MCF 10A (cell line): ENCODE results near the gene KIF6. TPM values are rescaled to one million over a fixed set of nuclear protein-coding genes. Genes with fewer than 3 reads are reported as not detected.

Experiments used
- BruUV-seq: library from RNA; stranded (reverse); fragments of 400-500 nt; replicated peaks from 2 replicates; lab custom pipeline; 2021; lab: Mats Ljungman, UMichigan
- CTCF ChIA-PET: fragments of 300-600 bp; sonication (Branson Sonifier 250); formaldehyde crosslinking; extraction: SDS; loops from one replicate; lab custom pipeline; 2021; ENCODE audit warnings: antibody characterized with exemption, inconsistent platforms; lab: Yijun Ruan, JAX
- POLR2A ChIA-PET: fragments of 300-600, 350-650 bp; sonication (Branson Sonifier 250); formaldehyde crosslinking; extraction: SDS; loops from one replicate; lab custom pipeline; 2020; ENCODE audit warnings: antibody characterized with exemption, inconsistent platforms; lab: Yijun Ruan, JAX
- DNase-seq: peaks from one replicate; pipeline ENCODE4 v3.0.0-alpha.2; 2018; ENCODE audit not compliant: unreplicated experiment
- H3K27ac Mint-ChIP-seq: one replicate; pipeline ENCODE4 v1.8.0; 2022; ENCODE audit warnings: mild to moderate bottlenecking, low read depth, mixed read lengths; ENCODE audit not compliant: unreplicated experiment
- H3K27me3 Mint-ChIP-seq: one replicate; pipeline ENCODE4 v1.8.0; 2022; ENCODE audit warnings: mixed read lengths; ENCODE audit not compliant: insufficient read depth, unreplicated experiment
- H3K36me3 Mint-ChIP-seq: one replicate; pipeline ENCODE4 v1.8.0; 2022; ENCODE audit warnings: mild to moderate bottlenecking, moderate library complexity, mixed read lengths; ENCODE audit not compliant: insufficient read depth, unreplicated experiment
- H3K4me1 Mint-ChIP-seq: one replicate; pipeline ENCODE4 v1.8.0; 2022; ENCODE audit warnings: mixed read lengths; ENCODE audit not compliant: insufficient read depth, unreplicated experiment
- H3K4me3 Mint-ChIP-seq: one replicate; pipeline ENCODE4 v1.8.0; 2022; ENCODE audit warnings: mild to moderate bottlenecking, moderate library complexity, mixed read lengths; ENCODE audit not compliant: unreplicated experiment
- H3K9me3 Mint-ChIP-seq: one replicate; pipeline ENCODE4 v1.8.0; 2022; ENCODE audit warnings: mixed read lengths; ENCODE audit not compliant: unreplicated experiment
- CTCF ChIP-seq: fragments of 200-600 bp; IDR thresholded peaks from one replicate; pipeline ENCODE4 v1.8.0; 2022; ENCODE audit warnings: antibody characterized with exemption, mild to moderate bottlenecking; ENCODE audit not compliant: unreplicated experiment
- intact Hi-C: fragments of 100-400 bp; cut with micrococcal nuclease; formaldehyde crosslinking; loops from 2 replicates; pipeline ENCODE4 v1.14.1; 2022
- total RNA-seq: library from RNA; stranded (reverse); gene quantifications from 2 replicates; pipeline ENCODE4 v1.2.3, GENCODE V29; 2022

KIF6 gene
- total RNA-seq, 1 experiment from 2014 or later = 0.91 TPM

DNA sequence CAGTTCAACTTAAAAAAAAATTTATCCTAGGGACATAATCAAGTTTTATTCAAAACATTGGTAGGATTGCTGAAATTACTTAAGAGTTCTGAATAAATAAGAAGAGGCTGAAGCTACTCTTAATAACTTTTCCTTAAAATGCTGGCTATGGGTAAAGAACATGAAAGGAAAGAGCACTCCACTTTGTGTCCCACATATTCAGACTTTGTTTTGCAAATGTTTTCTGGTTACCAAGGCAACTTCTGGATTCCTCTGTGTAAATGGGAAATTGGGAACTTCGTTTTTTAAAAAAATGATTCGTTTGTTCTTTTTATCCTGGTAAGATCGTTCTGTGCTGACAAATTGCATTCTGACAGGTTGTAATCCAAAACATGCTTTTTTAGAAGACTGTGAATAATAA, 115.0 kb downstream of the KIF6 start:
- Mint-ChIP-seq H3K27ac (no peak overlapping the region), H3K27me3 (no peaks in the 10 kb centered on the region), H3K36me3 (no peaks in the 10 kb centered on the region), H3K9me3 (no peaks in the 10 kb centered on the region), H3K4me1 (no peaks in the 10 kb centered on the region), H3K4me3 (no peak overlapping the region)
- ChIA-PET CTCF (interaction anchor here (0.7 kb wide), 1 partner anchor 512 kb away, joined by 3 read pairs; no protein-coding TSS in a partner anchor), POLR2A (no interaction called here)
- no peak for DNase-seq
- no TSS peak for BruUV-seq
- TF ChIP-seq CTCF = no peak
- intact Hi-C loops = no loop called here

GRCh38 chr6:39608652-39609345, 116.4 kb downstream of the KIF6 start:
- Mint-ChIP-seq H3K4me3 (no peak overlapping the region), H3K4me1 (no peaks in the 10 kb centered on the region), H3K27ac (no peak overlapping the region), H3K9me3 (no peaks in the 10 kb centered on the region), H3K36me3 (no peaks in the 10 kb centered on the region), H3K27me3 (no peaks in the 10 kb centered on the region)
- no peak for TF ChIP-seq CTCF
- no TSS peak for BruUV-seq
- CTCF ChIA-PET = no interaction called here
- DNase-seq = no peak
- POLR2A ChIA-PET = interaction anchor here (0.5 kb wide), 1 partner anchor 48 kb away, joined by 3 read pairs; no protein-coding TSS in a partner anchor
- intact Hi-C loops = no loop called here

GRCh38 chr6:39602601-39603519, 122.3 kb downstream of the KIF6 start:
- no peak for DNase-seq
- Mint-ChIP-seq H3K36me3 (no peaks in the 10 kb centered on the region), H3K4me1 (no peaks in the 10 kb centered on the region), H3K4me3 (no peak overlapping the region), H3K9me3 (no peaks in the 10 kb centered on the region), H3K27ac (no peak overlapping the region), H3K27me3 (peaks cover 11% of the 10 kb centered on the region)
- POLR2A ChIA-PET = no interaction called here
- BruUV-seq = no TSS peak
- CTCF ChIA-PET = interaction anchor here (1.2 kb wide), 1 partner anchor 20 kb away, joined by 5 read pairs; no protein-coding TSS in a partner anchor
- TF ChIP-seq CTCF = no peak
- intact Hi-C loops = no loop called here

DNA sequence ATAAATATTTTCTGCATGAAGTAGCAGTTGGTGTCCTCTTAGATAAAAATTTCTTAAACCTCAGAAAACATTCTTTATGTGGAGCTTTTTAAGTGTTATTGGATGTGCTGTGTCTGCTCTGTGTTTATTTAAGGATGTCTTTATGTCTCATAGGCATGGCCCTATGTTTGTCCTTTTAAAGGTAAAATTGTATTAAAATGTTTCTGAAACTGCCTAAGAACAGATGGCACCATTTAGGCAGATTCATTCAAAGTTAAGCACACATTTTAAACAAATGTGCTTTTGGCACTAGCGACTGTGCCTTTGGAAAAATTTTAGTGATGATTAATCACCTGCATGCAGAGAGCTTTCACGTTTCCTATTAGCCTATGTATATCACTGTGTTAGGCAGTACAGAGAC, 125.2 kb downstream of the KIF6 start:
- ChIA-PET CTCF (interaction anchor here (1.5 kb wide), 1 partner anchor 238 kb away, joined by 4 read pairs; no protein-coding TSS in a partner anchor), POLR2A (no interaction called here)
- Mint-ChIP-seq H3K9me3 (no peaks in the 10 kb centered on the region), H3K36me3 (no peaks in the 10 kb centered on the region), H3K27ac (no peak overlapping the region), H3K27me3 (peaks cover 11% of the 10 kb centered on the region), H3K4me3 (no peak overlapping the region), H3K4me1 (no peaks in the 10 kb centered on the region)
- BruUV-seq = no TSS peak
- TF ChIP-seq CTCF = no peak
- intact Hi-C loops = no loop called here
- DNase-seq = no peak
